HEK293 (cell line): Measurements from ENCODE around the gene LRRC47.

Experiments
- CTCF ChIP-seq: fragments of 450-650 bp; formaldehyde crosslinking; IDR thresholded peaks from 2 replicates; pipeline ENCODE4 v1.5.1; 2016; ENCODE audit warnings: missing biosample characterization, missing genetic modification characterization
- MYNN ChIP-seq: fragments of 450-650 bp; formaldehyde crosslinking; IDR thresholded peaks from 2 replicates; pipeline ENCODE4 v1.5.1; 2016; ENCODE audit warnings: missing biosample characterization, missing genetic modification characterization, borderline replicate concordance
- SCRT2 ChIP-seq: fragments of 450-650 bp; formaldehyde crosslinking; IDR thresholded peaks from 2 replicates; pipeline ENCODE4 v1.5.1; 2016; ENCODE audit warnings: missing biosample characterization, missing genetic modification characterization
- TRIM28 ChIP-seq: IDR thresholded peaks from 2 replicates; pipeline ENCODE4 v1.6.1; 2011; ENCODE audit warnings: low read length, control low read depth, borderline replicate concordance
- ZBTB26 ChIP-seq: fragments of 450-650 bp; formaldehyde crosslinking; optimal IDR thresholded peaks from 2 replicates; pipeline ENCODE3; 2016; ENCODE audit warnings: missing biosample characterization, mild to moderate bottlenecking, missing genetic modification characterization
- ZFP3 ChIP-seq: fragments of 450-650 bp; formaldehyde crosslinking; IDR thresholded peaks from 2 replicates; pipeline ENCODE4 v1.5.1; 2016; ENCODE audit warnings: low read depth, missing biosample characterization, missing genetic modification characterization
- ZNF132 ChIP-seq: fragments of 450-650 bp; formaldehyde crosslinking; IDR thresholded peaks from 2 replicates; pipeline ENCODE4 v1.5.1; 2017; ENCODE audit warnings: missing biosample characterization, missing genetic modification characterization, borderline replicate concordance
- ZNF133 ChIP-seq: fragments of 450-650 bp; formaldehyde crosslinking; IDR thresholded peaks from 2 replicates; pipeline ENCODE4 v1.5.1; 2016; ENCODE audit warnings: missing biosample characterization, missing genetic modification characterization

GRCh38 chr1:3744646-3745045 lies 51.7 kb downstream of the LRRC47 start:
- no peak for TF ChIP-seq ZNF133
- no peak for TF ChIP-seq CTCF (tag by site-specific recombination)
- no peak for TF ChIP-seq TRIM28
- no peak for TF ChIP-seq MYNN (tag by site-specific recombination)
- no peak for TF ChIP-seq ZBTB26 (tag by site-specific recombination)
- no peak for TF ChIP-seq ZNF132 (tag by site-specific recombination)
- no peak for TF ChIP-seq ZFP3 (tag by site-specific recombination)
- no peak for TF ChIP-seq SCRT2
